Loucy (cell line): ENCODE results near the gene CYSRT1.

Experiments
- H2AFZ ChIP-seq: fragments of 200-600 bp; sonication (generic); 2 replicates; pipeline ENCODE4 v1.6.0; 2016; ENCODE audit warnings: antibody characterized with exemption, mild to moderate bottlenecking, low read length, moderate library complexity
- H3F3A ChIP-seq: fragments of 200-600 bp; 2 replicates; pipeline ENCODE4 v1.6.0; 2016; ENCODE audit warnings: antibody characterized with exemption, low read depth, mild to moderate bottlenecking
- H3K27me3 ChIP-seq: fragments of 200-600 bp; sonication (generic); 2 replicates; pipeline ENCODE4 v1.6.1; 2014; ENCODE audit warnings: low read length, mild to moderate bottlenecking; ENCODE audit not compliant: insufficient read depth, poor library complexity, severe bottlenecking
- H3K36me3 ChIP-seq: fragments of 200-600 bp; sonication (generic); 2 replicates; pipeline ENCODE4 v1.6.1; 2016; ENCODE audit warnings: low read length; ENCODE audit not compliant: insufficient read depth
- H3K4me1 ChIP-seq: fragments of 200-600 bp; sonication (generic); 2 replicates; pipeline ENCODE4 v1.5.1; 2014; ENCODE audit warnings: low read length, mild to moderate bottlenecking; ENCODE audit not compliant: insufficient read depth, poor library complexity, severe bottlenecking
- H3K4me2 ChIP-seq: fragments of 200-600 bp; sonication (generic); 2 replicates; pipeline ENCODE4 v1.6.0; 2014; ENCODE audit warnings: antibody characterized with exemption, low read length, low read depth, mild to moderate bottlenecking; ENCODE audit not compliant: poor library complexity, severe bottlenecking
- H3K4me3 ChIP-seq: fragments of 200-600 bp; sonication (generic); 2 replicates; pipeline ENCODE4 v1.5.1; 2014; ENCODE audit warnings: low read length, mild to moderate bottlenecking, mixed read lengths; ENCODE audit not compliant: poor library complexity, severe bottlenecking
- H3K79me2 ChIP-seq: fragments of 200-600 bp; sonication (generic); 2 replicates; pipeline ENCODE4 v1.6.1; 2014; ENCODE audit warnings: low read length; ENCODE audit not compliant: insufficient read depth
- H3K9ac ChIP-seq: fragments of 200-600 bp; sonication (generic); 2 replicates; pipeline ENCODE4 v1.6.0; 2014; ENCODE audit warnings: mild to moderate bottlenecking, low read depth, low read length, moderate library complexity; ENCODE audit not compliant: poor library complexity, severe bottlenecking
- H3K9me2 ChIP-seq: fragments of 200-600 bp; sonication (generic); replicated peaks from 2 replicates; pipeline ENCODE4 v1.6.1; 2016; ENCODE audit warnings: low read depth, low read length, mixed read lengths
- H3K9me3 ChIP-seq: fragments of 200-600 bp; sonication (generic); 2 replicates; pipeline ENCODE4 v1.6.1; 2014; ENCODE audit warnings: mild to moderate bottlenecking, antibody characterized with exemption, low read length, low read depth; ENCODE audit not compliant: insufficient read depth
- H4K20me1 ChIP-seq: fragments of 200-600 bp; sonication (generic); 2 replicates; pipeline ENCODE4 v1.6.0; 2014; ENCODE audit warnings: antibody characterized with exemption, low read length, mild to moderate bottlenecking; ENCODE audit not compliant: insufficient read depth, poor library complexity, severe bottlenecking
- CTCF ChIP-seq: fragments of 200-600 bp; sonication (generic); conservative IDR thresholded peaks from 2 replicates; pipeline ENCODE4 v1.5.1; 2014; ENCODE audit warnings: mild to moderate bottlenecking, antibody characterized with exemption, low read length
- EZH2phosphoT487 ChIP-seq: fragments of 200-600 bp; IDR thresholded peaks from 2 replicates; pipeline ENCODE4 v1.6.1; 2018; ENCODE audit warnings: antibody characterized with exemption, mild to moderate bottlenecking, moderate library complexity, borderline replicate concordance

CYSRT1 gene

GRCh38 chr9:137251490-137252268, 26.7 kb downstream of the CYSRT1 start:
- Histone ChIP-seq H3K36me3 (no peaks in the 10 kb centered on the region), H3K9me3 (no peaks in the 10 kb centered on the region), H3K79me2 (peaks cover 25% of the 10 kb centered on the region), H3F3A (no peaks in the 10 kb centered on the region), H4K20me1 (peaks cover 12% of the 10 kb centered on the region), H3K27me3 (peaks cover 4% of the 10 kb centered on the region), H3K9me2 (no peaks in the 10 kb centered on the region), H3K4me1 (peaks cover 26% of the 10 kb centered on the region), H2AFZ (no peak overlapping the region), H3K4me3 (no peak overlapping the region), H3K9ac (no peak overlapping the region), H3K4me2 (no peak overlapping the region)
- TF ChIP-seq CTCF, result no peak
- no peak for TF ChIP-seq EZH2phosphoT487

GRCh38 chr9:137252555-137253506, 27.9 kb downstream of the CYSRT1 start:
- peak overlapping the region; percentile 97 for H3K4me2 ChIP-seq

More at GRCh38 chr9:137252555-137253506, 27.9 kb downstream of the CYSRT1 start:
- peaks cover 30% of the 10 kb centered on the region for H3K4me1 ChIP-seq
- H3F3A ChIP-seq, result no peaks in the 10 kb centered on the region
- H3K79me2 ChIP-seq, result peaks cover 30% of the 10 kb centered on the region
- H3K9ac ChIP-seq, result no peak overlapping the region
- H3K9me2 ChIP-seq, result no peaks in the 10 kb centered on the region
- no peak overlapping the region for H3K4me3 ChIP-seq
- H3K9me3 ChIP-seq, result no peaks in the 10 kb centered on the region
- TF ChIP-seq CTCF (no peak), EZH2phosphoT487 (no peak)
- H3K36me3 ChIP-seq, result no peaks in the 10 kb centered on the region
- peaks cover 4% of the 10 kb centered on the region for H3K27me3 ChIP-seq
- H4K20me1 ChIP-seq, result peaks cover 15% of the 10 kb centered on the region
- no peak overlapping the region for H2AFZ ChIP-seq
